ELF-1 (cell line): ENCODE measurements around the gene MTCH1.

Source experiments
- DNase-seq: peaks from one replicate; pipeline ENCODE4 v3.0.0-alpha.2; 2016; ENCODE audit warnings: low read depth, low spot score

The MTCH1 gene

DNA sequence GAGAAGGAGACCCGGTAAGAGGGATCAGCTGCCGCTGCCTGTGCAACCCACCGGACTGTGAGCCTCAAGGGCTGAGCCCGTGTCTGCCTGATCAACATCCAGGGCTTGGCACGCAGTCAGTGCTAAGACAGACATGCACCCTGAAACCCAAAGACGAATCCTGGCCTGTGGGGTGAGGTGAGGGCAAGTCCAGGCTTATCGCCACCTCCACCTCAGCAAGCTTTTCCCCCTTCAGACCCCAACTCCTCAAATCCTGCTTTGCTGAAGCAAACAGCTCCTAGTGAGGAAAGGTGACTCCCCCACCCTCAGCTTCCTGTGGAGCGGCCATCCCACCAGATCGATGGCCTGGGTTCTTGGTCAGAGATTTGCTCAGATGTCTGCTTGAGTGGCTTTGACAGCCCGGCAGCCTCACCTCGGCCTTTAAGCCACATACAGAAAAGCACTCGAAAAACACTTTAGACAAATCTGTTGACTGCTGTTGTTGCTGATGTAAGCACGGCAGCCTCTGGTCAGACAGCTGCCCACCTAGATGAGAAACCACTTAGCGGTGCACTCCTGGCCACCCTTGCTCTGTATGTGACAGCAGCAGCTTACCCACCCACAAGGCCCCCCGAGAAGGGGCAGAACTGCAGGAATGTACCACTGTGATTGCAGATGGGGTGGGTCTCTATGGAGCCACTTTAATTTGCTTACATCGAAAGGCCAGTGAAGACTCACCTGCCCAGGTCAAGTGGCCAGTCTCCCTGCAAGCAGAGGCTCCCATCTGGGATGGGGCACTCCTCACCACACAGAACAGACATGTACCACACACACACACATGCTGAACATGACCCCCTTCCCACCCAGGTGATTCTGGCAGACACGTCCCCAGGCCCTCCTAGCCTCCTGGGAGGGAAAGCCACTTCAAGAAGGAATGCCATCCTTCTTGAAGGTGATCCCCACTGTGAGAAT, 14.8 kb downstream of the MTCH1 start:
- DNase-seq = no peak

DNA sequence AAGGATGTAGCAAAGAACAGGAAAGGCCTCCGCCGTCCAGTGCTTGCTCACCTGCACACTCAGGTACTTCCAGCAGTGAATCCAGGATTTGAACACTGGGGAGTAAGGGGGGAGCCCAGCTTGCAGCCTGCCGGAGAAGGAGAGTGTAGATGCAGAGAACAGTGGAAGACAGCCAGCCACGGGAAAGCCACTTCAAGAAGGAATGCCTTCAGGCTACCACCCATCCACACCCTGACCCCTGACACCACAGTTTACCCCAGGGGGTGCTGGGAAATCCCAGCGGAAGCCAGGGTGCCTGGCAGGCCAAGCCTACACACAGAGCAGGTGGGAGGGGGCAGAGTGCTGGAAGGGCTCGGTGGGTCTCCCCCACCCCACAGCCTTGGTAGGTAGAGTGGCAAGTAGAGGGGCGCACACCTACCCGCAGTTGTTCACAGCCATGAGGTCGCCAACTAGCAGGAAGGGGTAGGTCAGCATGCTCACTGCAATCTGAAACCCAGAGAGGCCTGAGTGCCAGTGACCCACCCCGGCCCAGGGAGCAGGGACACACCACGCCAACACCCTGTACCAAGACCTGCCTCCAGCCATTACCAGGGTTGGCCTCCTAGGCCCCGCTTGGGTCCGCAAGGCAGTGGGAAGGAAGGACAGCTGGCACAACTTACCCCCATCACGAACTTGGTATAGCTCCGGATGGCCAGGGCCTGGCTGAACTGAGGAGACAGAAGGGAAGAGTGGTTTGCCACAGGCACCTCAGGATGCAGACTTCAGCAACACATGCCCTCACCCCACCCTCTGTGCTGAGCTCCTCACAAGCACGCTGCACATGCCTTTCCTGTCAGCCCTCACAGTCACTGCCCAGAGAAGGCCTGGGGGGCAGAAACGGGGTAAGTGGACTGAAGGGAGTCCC, 15.8 kb downstream of the MTCH1 start:
- no peak for DNase-seq

DNA sequence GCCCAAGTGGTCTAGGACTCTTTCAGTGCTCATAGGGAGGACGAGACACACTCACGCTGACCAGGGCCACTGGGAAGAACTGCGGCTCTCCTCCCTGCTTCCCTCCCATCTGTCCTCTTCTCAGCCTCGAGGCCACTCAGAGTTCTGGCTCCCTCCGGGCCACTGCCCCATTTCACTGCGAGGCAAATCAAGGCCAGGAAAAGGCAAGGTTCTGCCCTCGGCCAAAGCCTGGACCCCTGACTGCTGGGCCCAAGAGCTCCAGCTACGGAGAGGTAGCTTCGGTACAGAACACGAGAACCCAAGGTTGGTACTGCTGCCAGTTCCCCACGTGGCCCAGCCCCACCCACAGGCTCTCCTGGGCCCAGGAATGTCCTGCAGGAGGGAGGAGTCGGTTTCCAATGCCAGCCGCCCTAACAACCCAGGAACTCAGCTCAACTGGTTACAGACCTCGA, 16.7 kb downstream of the MTCH1 start:
- DNase-seq = no peak

DNA sequence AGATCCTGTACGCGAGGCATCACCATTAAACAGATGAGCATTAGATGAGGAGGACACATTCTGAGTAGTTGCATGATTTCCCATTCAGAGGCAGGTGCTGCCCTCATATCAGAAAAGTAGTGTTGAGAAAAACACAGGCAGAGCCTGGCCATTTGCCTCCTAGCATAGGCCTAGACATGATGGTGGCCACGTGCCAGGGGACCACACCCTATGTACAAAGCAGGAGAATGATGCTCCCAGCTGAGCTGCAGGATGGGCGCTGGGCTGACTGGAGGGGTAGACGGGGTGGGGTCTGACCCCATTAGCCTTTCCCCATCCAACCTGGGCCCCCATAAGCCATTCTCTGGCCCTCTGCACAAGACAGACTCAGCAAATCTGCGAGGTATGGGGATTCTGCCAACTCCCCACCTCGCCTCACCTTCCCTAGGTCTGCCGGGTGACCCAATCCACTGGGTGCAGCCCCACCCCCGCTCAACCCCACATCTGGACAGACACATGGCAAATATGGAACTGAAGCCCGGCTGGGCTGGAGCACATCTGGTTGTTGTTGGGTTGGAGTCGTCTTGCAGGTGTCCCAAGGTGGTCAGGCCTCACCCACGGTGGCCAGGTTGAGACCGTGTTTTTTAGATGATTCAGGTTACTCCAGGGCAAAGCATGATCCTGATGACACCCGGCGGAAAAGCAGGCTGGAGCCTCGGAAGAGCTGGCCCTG, 17.6 kb downstream of the MTCH1 start:
- no peak for DNase-seq

DNA sequence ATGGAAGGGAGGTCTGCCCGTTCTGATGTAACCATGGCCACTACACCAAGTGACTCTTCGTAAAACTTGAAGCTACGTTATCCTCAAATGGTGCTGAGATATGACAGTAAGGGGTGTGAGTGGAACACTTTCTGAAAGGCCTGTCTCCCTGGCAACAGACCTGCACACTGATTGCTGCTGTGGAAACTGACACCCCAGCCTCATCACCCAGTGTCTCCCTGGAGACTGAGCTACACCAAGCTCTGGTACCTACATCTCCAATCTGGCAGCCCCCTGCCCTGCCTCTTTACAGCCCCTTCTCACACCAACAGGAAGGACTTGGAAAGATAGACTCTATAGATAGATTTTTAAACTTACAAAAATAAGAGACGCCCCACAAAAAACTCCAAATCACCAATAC, 18.2 kb downstream of the MTCH1 start:
- no peak for DNase-seq

DNA sequence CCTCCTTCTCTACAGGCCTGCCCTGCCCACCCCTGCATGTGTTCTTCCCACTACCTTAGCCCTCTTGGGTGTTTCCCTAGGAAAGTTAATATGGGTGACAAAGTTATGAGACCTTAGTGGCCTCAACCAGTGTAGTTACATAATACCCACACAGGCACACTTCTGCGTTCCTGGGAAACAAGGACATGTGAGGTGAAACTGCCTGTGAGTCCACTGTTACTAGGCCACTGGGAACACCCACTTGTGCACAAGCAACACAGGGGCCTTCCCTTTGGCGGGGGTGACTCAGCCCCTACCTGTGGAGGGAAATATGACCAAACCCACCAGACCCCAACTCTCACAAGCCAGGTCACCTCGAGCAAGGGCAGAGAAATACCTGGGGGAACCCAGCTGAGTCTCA, 18.7 kb downstream of the MTCH1 start:
- DNase-seq = no peak

DNA sequence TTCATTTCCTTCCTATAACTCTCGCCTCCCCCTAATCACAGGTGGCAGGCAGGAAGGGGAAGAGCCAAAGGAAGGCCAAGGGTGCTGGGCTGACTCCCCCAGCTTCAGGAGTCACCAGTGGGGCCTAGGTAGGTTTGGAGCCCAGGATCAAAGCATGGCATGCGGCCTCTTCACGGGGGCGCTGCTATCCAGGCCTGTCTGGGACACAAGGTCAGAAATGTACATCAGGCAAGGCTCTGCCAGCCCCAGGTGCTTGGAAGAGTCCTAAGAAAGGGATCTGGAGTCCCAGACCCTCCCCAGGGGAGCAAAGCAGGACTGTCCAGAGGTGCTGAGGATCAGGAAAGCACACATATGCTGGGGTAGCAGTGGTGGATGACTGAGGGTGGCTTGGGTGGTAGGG, 21.1 kb downstream of the MTCH1 start:
- DNase-seq = no peak

DNA sequence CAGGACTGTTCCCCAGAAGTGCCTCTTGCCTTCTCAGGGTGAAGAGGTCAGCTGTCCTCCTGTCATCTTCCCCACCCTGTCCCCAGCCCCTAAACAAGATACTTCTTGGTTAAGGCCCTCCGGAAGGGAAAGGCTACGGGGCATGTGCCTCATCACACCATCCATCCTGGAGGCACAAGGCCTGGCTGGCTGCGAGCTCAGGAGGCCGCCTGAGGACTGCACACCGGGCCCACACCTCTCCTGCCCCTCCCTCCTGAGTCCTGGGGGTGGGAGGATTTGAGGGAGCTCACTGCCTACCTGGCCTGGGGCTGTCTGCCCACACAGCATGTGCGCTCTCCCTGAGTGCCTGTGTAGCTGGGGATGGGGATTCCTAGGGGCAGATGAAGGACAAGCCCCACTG, 21.6 kb downstream of the MTCH1 start:
- DNase-seq = no peak

DNA sequence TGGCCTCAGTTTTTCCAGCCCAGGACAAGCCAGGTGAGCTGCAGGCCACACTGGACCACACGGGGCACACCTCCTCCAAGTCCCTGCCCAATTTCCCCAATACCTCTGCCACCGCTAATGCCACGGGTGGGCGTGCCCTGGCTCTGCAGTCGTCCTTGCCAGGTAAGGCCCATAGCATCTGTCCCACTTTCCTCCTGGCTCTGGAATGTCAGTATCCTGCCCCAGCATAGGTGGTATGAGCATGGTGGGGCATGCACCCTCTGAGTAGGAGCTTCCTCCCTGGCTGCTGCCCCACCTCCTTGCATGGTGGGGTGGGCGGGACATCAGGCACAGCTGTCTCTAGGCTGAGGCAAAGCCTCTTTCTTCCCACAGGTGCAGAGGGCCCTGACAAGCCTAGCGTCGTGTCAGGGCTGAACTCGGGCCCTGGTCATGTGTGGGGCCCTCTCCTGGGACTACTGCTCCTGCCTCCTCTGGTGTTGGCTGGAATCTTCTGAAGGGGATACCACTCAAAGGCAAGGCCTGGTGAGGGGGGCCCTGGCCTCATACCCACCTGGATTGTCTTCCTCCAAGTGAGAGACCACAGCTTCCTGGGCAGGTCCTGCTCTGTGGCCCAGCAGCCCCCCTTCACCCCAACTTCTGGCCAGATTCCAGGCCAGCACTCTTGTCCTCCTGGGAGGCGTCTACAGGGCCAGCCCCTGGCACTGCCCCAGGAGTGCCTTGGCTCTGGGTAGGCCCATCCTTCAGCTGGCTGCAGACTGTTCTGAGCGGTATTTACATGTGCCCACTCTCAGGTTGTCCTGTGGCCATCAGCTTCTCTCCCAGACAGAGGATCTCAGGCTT, 22.3 kb downstream of the MTCH1 start:
- DNase-seq = no peak

DNA sequence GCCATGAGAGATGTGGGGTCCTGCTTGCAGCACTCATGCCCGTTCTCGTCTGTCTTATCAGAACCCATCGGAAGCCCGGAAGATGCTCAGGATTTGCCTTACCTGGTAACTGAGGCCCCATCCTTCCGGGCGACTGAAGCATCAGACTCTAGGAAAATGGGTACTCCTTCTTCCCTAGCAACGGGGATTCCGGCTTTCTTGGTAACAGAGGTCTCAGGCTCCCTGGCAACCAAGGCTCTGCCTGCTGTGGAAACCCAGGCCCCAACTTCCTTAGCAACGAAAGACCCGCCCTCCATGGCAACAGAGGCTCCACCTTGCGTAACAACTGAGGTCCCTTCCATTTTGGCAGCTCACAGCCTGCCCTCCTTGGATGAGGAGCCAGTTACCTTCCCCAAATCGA, 23.1 kb downstream of the MTCH1 start:
- DNase-seq = peak; percentile 85

DNA sequence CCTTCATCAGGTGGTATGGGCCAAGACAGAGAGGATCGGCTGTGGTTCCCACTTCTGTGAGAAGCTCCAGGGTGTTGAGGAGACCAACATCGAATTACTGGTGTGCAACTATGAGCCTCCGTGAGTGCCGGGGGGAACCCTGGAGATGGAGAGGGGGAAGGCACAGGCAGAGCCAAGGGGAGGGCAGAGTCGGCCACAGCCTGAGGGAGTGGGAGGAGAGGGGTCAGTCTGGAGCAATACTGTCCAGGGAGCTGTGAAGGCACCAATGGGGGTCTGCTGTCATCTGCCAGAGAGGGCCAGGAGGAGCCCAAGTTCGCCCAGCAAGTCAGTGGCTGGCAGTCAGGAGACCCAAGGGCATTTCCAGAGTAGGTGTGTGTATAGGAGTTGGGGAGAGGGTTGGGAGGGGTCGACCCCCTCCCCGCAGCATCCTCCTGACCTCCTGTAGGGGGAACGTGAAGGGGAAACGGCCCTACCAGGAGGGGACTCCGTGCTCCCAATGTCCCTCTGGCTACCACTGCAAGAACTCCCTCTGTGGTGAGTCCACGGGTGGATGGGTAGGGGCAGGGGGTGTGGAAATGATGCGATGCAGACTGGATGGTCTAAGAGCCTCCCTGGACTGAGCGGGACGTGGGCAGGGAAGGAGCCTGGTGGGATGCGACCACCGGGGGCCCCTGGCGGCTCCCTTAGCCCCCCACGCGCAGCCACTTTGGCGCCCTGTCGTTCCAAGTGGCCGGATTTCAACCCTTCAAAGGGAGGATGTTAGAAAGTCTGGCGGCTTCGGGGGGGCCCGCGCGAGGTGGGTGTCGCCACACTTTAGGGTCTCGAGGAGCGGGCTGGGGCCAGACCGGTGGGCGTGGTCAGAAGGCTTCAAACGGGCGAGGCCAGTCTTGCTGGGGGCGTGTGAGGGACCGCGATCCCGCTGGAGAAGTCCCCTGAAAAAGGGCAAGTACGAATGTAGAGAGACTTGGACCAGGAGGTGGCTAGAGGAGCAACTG, 24.3 kb downstream of the MTCH1 start:
- no peak for DNase-seq

DNA sequence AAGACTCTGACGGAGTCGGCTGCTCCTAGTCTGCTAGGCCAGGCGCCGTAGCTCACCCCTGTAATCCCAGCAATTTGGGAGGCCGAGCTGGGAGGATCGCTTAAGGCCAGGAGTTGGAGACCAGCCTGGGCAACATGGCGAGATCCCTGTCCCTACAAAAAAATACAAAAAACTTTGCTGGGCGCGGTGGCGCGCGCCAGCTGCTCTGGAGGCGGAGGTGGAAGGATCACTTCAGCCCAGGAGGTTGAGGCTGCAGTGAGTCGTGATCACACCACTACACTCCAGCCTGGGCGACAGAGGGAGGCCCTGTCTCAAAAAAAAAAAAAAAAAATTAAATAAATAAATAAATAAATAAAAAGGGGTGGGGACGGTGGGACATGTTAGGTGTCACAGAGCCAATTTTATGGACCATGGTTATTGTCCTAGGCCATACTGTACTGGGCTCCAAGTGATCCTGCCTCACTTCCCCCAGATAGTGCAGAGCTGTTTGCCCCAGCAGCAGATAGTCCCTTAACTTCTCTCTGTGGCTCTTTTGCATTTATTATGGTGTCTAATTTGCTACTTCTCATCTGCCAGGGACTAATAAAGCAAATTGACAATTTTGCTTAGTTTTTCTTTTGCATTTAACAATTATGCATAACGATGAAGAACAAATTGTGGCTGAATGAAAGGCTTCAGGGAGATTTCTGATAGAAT, 26.3 kb downstream of the MTCH1 start:
- no peak for DNase-seq

DNA sequence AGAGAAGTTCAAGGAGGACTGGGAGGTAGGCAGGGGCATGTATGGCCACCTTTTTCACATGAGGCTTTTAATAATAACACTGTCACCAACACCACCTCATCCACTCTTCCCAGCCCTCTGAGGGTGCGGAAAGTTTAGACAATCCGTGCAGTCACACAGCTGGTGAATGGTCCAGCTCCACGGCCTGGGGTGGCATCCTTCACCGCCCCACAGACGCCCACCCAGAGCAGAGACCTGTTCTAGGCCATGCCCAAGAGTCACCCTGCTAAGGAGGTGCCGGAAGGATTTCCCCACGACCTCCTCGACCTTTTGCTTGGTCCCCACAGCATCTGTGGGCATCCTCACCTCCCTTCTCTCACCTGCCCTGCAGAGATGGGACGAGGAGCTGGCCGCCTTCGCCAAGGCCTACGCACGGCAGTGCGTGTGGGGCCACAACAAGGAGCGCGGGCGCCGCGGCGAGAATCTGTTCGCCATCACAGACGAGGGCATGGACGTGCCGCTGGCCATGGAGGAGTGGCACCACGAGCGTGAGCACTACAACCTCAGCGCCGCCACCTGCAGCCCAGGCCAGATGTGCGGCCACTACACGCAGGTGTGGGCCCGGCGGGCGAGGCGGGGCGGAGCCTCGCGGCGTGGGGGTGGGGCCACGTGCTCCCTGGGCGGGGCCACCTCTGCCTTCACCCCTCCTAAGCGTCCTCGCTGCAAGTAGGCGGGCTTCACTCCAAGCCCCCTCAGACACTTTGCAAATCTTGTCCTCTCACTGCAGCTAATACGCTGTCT, 27.0 kb downstream of the MTCH1 start:
- DNase-seq = peak; percentile 37

DNA sequence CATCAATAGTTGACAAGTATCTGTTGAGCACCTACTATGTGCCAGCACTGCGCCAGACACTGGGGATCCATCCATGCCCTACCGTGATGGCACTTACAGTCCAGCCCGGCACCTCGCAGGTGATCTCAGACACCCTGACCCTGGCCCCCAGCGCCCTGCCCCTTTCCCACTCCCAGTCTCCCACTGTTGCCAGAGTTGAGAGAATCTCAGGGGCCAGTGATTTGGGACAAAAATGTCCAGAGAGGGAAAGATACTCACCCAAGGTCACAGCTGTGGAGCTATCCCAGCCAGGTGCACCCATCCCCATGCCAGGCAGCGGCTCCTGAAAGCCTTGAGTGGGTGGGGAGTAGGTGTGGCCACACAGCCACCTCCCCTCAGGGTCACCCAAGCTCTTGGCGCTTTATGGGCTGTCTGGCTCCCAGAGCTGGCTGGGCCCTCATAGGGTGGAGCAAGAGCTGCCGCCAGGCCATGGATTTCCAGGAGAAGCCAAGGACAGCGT, 28.2 kb downstream of the MTCH1 start:
- no peak for DNase-seq

DNA sequence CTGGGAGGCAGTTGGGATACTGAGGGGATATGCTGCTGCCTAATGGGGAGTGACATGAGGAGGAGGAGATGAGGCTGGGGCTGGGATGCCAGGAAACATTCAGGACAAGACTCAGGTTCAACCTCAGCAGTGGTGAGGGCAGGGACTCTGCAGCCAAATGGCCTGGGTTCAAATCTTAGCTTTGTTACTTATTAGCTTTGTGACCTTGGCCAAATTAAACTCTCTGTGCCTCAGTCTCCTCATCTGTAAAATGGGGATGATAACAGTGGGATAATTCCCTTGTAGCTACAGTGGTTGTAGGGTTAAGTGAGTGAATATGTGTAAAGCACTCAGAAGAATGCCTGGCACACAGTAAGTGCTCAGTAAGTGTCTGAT, 29.6 kb downstream of the MTCH1 start:
- no peak for DNase-seq

DNA sequence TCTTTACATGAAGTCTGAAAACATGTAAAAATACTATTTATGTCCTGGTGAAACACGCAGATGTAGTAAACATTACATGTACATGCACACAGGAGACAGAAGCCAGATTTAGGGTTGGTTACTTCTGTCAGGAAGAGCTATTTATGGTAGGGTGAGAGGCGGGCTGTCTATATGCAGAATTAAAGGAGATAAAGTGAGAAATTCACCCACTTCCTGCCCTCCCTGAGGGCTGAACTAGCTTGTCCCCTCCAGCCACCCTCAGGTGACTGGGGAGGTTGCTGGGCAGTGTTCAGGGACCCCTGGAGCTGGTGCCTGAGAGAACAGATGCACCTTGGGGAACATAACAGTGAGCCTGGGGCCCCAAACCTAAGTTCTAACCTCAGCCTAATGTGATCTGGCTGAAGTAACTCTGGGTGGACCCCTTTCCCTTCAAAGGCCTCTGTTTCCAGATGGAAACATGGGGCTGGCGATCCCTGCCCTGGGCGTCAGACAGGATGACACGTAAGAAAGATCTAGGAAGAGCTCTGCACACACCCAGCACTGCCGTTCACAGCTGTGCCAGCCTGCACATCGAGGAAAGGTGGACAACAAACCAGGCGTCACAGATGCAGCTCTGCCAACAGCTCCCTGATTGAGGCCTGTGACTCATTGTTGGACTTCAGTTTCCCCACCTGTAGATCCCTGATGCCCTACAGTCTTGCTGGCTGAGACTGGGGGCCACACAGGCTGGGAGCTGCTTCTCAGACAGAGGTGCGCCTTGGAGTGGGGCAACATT, 30.1 kb downstream of the MTCH1 start:
- no peak for DNase-seq

DNA sequence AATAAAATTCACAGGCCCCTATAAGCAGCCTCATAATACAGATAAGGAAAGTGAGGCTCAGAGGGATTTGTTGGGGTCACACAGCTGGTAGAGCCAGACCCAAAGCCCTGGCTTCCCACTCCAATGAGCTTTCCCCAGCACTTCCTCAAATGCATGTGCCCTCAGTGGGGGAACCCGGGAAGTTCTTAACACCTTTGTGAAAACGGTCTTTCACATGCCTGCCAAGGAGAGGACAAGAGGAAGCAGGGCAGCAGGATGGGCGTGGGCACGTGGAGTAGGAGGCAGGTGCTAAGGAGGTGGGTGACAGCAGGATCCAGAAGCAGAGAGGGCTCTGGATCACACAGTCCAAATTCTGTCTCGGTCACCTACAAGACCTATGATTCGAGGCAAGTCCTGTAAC, 30.9 kb downstream of the MTCH1 start:
- no peak for DNase-seq
